ENCODE data around the gene GSN. TPM values are rescaled to one million over a fixed set of nuclear protein-coding genes. Genes with fewer than 3 reads are reported as not detected.

The GSN gene
- total and polyA plus RNA-seq, 2 of the 13 experiments (the other 11 are each of a cell fraction or from before 2014, with no cell fraction given), result 294 to 307 TPM

DNA sequence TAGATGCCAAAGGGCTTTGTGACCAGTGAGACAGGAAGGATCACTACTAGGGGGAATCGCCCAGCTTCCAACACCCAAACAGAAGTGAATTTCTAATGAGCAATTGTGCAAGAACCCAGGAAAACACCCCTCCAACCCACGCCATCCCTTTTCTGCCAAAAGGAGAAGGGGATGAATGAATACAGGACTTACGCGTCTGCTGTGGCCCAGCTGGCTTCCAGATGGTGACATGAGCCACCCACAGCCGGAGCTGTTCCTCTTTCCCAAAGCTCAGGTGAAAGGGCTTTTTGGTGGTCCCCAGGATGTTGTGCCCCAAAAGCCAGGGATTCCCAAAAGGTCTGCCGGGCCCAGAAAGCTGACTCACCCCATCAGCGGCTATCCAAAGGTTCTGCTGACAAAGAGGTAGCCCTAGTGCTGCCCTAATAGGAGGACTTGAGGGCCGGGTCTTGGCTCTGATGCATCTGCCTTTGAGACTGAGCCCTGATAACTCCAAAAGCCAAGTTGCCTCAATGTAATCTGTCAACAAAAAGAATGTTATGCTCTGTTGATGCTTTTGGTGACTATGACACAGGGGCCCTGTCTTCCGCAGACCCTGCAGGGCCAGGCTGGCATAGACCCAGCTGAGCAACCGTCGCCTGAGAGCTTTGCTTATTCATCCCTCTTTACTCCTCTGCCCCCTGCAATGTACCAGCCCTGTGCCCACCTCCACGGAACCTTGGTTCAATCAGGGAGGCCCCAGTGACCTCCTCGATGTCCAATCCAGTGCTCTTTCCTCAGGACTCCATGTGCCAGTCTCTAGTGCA, 14.5 kb downstream of the GSN start:
- WGBS (ENCODE audit: low lambda C conversion rate), result 68% methylated on average over 12 of the region's 13 CpGs
- H3K9me3 ChIP-seq (ENCODE audit: low read length), result no peaks in the 10 kb centered on the region
- in situ Hi-C loops (cut with HindIII; ENCODE audit: extremely low pct_ligation_motif_present, low pct_unique_long_range_greater_than_20kb), result no loop called here
- H3K27ac ChIP-seq (ENCODE audit: extremely low read length, insufficient read depth, low read length), result peak overlapping the region; percentile 72
- no TSS peak for BruUV-seq (replicated peaks)
- ATAC-seq (no peak), DNase-seq (ENCODE audit: low spot score) (no peak), FAIRE-seq (no peak)
- H3K27me3 ChIP-seq (ENCODE audit: control insufficient read depth in 1 of 2, insufficient read depth in 2 of 2, low read length in 2 of 2), result no peaks in the 10 kb centered on the region
- no peaks in the 10 kb centered on the region for H3K36me3 ChIP-seq (replicated peaks in 1 of 2; ENCODE audit: control insufficient read depth in 1 of 2, insufficient read depth in 2 of 2, low read length in 2 of 2)
- peak overlapping the region; percentile 74 for H3K4me2 ChIP-seq (ENCODE audit: low read depth, low read length)
- no peaks in the 10 kb centered on the region for H3K79me2 ChIP-seq (ENCODE audit: insufficient read depth, low read length)
- ChIA-PET POLR2A (interaction anchor here (1.0 to 11.2 kb wide), 3 partner anchors 14 to 38 kb away, joined by 6 to 398 read pairs (median 25); partner anchors contain the start of gene GSN), CTCF (ENCODE audit: low intra/inter-chr PET ratio, low total read pairs) (interaction anchor here (1.2 kb wide), 1 partner anchor 37 kb away, joined by 3 read pairs; no protein-coding TSS in a partner anchor)
- H3K9ac ChIP-seq (ENCODE audit: insufficient read depth, low read depth, low read length), result peak overlapping the region; percentile 34
- H4K20me1 ChIP-seq (ENCODE audit: insufficient read depth, low read length), result no peaks in the 10 kb centered on the region
- H2AFZ ChIP-seq (ENCODE audit: low read length), result no peak overlapping the region
- intact Hi-C loops (cut with micrococcal nuclease; ENCODE audit: unreplicated experiment), result loop anchor here (1.0 to 5.0 kb wide), 2 partner anchors 14 to 70 kb away; no protein-coding TSS in a partner anchor
- H3K4me1 ChIP-seq (ENCODE audit: insufficient read depth, low read length), result peaks cover 96% of the 10 kb centered on the region
- H3K4me3 ChIP-seq (replicated peaks in 1 of 3; ENCODE audit: insufficient read depth in 1 of 3, low read depth in 2 of 3, low read length in 3 of 3), result peak overlapping the region in 1 of 3 experiments; percentile 57; a peak in 1 of 6 replicates
- TF ChIP-seq, protein P1, sequence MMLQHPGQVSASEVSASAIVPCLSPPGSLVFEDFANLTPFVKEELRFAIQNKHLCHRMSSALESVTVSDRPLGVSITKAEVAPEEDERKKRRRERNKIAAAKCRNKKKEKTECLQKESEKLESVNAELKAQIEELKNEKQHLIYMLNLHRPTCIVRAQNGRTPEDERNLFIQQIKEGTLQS (CRISPR knock-in tag; IDR thresholded peaks at IDR 0.05), result no peak
- TF ChIP-seq, protein P2, sequence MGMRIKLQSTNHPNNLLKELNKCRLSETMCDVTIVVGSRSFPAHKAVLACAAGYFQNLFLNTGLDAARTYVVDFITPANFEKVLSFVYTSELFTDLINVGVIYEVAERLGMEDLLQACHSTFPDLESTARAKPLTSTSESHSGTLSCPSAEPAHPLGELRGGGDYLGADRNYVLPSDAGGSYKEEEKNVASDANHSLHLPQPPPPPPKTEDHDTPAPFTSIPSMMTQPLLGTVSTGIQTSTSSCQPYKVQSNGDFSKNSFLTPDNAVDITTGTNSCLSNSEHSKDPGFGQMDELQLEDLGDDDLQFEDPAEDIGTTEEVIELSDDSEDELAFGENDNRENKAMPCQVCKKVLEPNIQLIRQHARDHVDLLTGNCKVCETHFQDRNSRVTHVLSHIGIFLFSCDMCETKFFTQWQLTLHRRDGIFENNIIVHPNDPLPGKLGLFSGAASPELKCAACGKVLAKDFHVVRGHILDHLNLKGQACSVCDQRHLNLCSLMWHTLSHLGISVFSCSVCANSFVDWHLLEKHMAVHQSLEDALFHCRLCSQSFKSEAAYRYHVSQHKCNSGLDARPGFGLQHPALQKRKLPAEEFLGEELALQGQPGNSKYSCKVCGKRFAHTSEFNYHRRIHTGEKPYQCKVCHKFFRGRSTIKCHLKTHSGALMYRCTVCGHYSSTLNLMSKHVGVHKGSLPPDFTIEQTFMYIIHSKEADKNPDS (CRISPR knock-in tag; IDR thresholded peaks at IDR 0.05), result no peak
- TF ChIP-seq NCOR1 (IDR thresholded peaks at IDR 0.05; ENCODE audit: borderline replicate concordance, low read length) (no peak), TCF12 (IDR thresholded peaks at IDR 0.05) (no peak), TCF12 (CRISPR knock-in tag; IDR thresholded peaks at IDR 0.05) (0 out of 2 replicates have a peak, but pooled peaks have one; percentile 20), MED8 (CRISPR knock-in tag; IDR thresholded peaks at IDR 0.05; ENCODE audit: insufficient replicate concordance) (peak; percentile 5), MAZ (IDR thresholded peaks at IDR 0.05; ENCODE audit: borderline replicate concordance, low read depth, low read length) (no peak), MAZ (CRISPR knock-in tag; IDR thresholded peaks at IDR 0.05; ENCODE audit: low read depth) (0 out of 2 replicates have a peak, but pooled peaks have one; percentile 29), ZFP36L2 (CRISPR knock-in tag; IDR thresholded peaks at IDR 0.05) (no peak), HNRNPLL (IDR thresholded peaks at IDR 0.05; ENCODE audit: low read depth, low read length, poor library complexity, severe bottlenecking) (no peak), ZBTB38 (CRISPR knock-in tag; IDR thresholded peaks at IDR 0.05) (peak; percentile 6; the same call in 1 of the 2 replicates), LCORL (IDR thresholded peaks at IDR 0.05) (no peak), LCORL (CRISPR knock-in tag; IDR thresholded peaks at IDR 0.05) (no peak)
- TF ChIP-seq, protein P3, sequence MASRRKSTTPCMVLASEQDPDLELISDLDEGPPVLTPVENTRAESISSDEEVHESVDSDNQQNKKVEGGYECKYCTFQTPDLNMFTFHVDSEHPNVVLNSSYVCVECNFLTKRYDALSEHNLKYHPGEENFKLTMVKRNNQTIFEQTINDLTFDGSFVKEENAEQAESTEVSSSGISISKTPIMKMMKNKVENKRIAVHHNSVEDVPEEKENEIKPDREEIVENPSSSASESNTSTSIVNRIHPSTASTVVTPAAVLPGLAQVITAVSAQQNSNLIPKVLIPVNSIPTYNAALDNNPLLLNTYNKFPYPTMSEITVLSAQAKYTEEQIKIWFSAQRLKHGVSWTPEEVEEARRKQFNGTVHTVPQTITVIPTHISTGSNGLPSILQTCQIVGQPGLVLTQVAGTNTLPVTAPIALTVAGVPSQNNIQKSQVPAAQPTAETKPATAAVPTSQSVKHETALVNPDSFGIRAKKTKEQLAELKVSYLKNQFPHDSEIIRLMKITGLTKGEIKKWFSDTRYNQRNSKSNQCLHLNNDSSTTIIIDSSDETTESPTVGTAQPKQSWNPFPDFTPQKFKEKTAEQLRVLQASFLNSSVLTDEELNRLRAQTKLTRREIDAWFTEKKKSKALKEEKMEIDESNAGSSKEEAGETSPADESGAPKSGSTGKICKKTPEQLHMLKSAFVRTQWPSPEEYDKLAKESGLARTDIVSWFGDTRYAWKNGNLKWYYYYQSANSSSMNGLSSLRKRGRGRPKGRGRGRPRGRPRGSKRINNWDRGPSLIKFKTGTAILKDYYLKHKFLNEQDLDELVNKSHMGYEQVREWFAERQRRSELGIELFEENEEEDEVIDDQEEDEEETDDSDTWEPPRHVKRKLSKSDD (CRISPR knock-in tag; IDR thresholded peaks at IDR 0.05; ENCODE audit: low read depth), result no peak
- TF ChIP-seq, protein P4, sequence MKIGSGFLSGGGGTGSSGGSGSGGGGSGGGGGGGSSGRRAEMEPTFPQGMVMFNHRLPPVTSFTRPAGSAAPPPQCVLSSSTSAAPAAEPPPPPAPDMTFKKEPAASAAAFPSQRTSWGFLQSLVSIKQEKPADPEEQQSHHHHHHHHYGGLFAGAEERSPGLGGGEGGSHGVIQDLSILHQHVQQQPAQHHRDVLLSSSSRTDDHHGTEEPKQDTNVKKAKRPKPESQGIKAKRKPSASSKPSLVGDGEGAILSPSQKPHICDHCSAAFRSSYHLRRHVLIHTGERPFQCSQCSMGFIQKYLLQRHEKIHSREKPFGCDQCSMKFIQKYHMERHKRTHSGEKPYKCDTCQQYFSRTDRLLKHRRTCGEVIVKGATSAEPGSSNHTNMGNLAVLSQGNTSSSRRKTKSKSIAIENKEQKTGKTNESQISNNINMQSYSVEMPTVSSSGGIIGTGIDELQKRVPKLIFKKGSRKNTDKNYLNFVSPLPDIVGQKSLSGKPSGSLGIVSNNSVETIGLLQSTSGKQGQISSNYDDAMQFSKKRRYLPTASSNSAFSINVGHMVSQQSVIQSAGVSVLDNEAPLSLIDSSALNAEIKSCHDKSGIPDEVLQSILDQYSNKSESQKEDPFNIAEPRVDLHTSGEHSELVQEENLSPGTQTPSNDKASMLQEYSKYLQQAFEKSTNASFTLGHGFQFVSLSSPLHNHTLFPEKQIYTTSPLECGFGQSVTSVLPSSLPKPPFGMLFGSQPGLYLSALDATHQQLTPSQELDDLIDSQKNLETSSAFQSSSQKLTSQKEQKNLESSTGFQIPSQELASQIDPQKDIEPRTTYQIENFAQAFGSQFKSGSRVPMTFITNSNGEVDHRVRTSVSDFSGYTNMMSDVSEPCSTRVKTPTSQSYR (CRISPR knock-in tag; IDR thresholded peaks at IDR 0.05; ENCODE audit: borderline replicate concordance), result no peak

Data from HepG2 (cell line).